NOMO-1 treated with dmso at 0.1 percent for 144 hours (cell line): Measurements from ENCODE around the gene TCEA2.

ENCODE experiments used
- DNase-seq: peaks from one replicate; lab custom pipeline; 2025; ENCODE audit not compliant: unreplicated experiment; lab: John Stamatoyannopoulos, UW

Gene TCEA2

GRCh38 chr20:64048402-64049044, 14.5 kb upstream of the TCEA2 start:
- no peak for DNase-seq

GRCh38 chr20:64049060-64049877, 13.7 kb upstream of the TCEA2 start, which contains the start of gene SOX18:
SOX18 (minus strand) TSS chr20:64049639; CDS start chr20:64049516, 123 bp downstream.
- no peak for DNase-seq

- DNase-seq, result no peak
These were observed 13.1 kb upstream of the TCEA2 start for GRCh38 chr20:64049878-64050260.

GRCh38 chr20:64050261-64051032, 12.6 kb upstream of the TCEA2 start:
- DNase-seq, result no peak

DNA sequence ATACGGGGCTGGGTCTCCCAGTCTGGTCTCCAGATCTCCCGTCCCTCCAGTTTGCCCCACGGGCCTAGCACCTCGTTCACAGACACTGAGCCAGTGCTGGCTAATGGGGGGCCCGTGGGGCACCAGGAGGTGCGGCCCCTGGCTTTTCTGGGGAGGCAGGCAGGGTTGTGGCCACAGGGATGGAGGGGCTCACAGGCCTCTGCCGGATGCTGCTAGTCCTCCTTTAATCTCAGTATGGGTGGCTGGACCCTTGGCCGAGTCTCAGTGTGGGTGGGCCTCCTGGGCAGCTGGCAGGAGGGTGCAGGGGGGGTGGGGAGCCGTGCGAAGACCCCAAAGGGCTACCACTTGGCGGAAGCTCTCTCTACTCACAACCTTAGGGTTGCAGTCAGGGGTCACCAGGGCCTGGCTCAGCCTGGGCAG, 12.0 kb upstream of the TCEA2 start:
- no peak for DNase-seq

GRCh38 chr20:64051561-64052325, 11.3 kb upstream of the TCEA2 start:
- no peak for DNase-seq

DNA sequence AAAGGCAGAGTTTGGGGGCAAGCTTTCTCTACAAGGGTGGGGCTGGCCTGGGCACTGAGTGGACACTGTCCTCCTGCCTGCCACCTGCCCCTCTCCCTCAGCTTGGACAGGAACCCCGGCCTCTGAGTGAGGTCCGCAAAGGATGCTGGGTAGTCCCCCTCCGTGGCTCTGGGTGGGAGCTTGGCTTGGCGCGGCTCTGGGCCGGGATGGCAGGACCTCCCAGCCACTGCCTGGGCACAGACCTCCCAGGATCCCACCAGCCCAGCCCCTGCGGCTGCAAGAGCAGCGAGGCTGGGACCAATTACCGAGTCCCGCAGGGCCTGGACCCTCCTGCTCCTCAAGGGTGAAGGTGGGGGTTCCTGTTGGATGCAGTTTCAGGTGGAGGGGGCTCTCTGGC, 10.7 kb upstream of the TCEA2 start:
- no peak for DNase-seq

DNA sequence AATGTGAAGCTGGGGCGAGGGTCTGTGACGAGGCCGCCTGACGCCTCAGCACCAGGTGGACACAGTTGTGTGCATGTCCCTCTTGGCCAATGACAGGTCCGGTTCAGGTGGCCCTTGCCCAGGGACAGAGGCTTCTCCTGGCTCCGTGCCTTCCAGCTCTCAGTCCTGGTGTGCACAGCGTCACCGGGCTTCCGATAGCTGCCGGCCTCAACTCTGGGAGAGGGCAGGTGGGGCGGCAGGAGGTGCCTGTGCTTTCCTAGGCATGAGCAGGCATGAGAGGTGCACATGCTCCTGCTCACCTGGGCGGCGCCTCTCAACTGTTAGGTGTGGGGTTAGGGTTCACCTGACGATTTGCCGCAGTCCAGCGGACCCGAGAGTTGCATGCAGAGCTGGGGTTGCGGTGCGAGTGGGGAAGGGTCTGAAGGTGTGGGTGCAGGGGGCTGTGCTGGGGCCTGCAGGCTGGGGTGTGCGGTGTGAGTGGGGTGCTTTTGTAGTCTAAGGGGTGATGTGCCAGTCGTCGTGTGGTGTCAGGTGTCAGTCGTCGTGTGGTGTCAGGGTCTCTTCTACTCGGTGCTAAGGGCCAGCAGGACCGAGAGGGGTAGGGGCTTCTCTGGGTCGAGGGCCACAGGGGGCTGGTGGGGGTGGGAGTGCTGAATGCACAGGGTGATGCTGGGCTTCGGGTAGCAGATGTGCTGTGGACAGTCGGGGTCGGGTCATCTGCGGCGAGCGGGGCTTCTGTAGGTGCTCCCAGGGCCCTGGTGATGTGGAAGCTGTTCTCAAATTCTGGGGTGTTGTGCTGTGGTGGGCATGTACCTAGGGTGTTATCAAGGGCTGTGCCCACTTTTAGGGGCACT, 9.8 kb upstream of the TCEA2 start:
- no peak for DNase-seq

DNA sequence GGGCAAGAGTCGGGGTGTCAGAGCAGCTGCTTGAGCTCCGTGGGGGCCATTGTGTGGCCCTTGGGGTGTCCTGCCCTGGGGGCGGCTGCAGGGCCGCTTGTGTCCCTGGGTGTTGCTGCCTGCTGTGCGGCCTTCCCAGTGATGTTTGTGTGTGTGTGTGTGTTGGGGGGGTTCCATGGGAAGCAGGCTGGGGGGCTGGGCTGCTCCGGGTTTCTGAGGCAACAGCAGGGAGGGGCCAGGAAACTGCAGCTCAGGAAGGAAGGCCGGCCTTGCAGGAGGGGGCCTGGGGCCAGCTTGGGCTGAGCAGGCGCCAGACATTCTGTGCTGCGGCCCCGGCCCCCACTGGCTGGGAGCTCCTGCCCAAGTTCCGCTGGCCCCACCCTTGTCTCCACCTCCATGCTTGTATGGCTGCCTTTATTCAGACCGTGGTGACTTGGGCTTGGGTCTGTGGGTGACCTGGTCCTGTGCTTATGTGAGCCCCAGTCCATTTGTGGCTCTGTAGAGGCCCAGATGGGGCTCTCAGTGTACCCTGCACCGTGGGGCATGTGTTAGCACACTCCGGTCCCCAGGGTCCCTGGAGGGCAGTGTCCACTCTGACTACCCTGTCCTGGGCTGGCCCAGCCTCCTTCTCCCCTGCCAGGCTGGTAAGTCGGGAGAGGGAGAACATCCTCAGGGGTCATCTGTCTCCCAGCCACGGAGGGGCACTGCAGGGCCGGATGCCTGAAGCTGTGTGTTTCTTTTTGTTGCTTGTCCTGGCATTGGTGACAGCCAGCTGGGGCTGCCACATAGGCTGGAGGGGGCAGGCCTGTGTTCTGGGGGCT, 8.9 kb upstream of the TCEA2 start:
- DNase-seq, result no peak

DNA sequence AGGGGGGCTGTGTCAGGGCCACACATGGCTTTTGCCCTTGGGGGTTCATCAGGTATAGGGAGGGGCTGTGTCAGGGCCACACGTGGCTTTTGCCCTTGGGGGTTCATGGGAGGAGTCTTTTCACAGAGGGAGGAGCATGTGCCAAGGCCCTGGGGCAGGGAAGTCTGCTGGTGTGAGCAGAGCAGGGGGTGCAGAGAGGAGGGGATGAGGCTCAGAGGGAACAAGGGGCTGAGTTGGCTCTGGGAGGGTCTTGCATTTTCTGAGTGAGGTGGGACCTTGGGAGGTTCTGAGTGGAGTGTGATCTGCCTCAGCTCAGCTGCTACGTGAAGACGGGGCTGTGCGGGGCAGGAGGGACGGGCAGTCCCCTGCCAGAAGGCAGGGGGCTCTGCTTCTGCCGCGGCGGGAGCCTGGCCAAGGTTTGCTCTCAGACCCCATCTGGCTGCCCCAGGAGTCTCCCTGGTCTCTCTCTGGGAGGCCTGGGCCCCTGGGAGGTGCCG, 7.6 kb upstream of the TCEA2 start:
- DNase-seq, result no peak

- no peak for DNase-seq
These were observed 6.9 kb upstream of the TCEA2 start for GRCh38 chr20:64055893-64056638.

DNA sequence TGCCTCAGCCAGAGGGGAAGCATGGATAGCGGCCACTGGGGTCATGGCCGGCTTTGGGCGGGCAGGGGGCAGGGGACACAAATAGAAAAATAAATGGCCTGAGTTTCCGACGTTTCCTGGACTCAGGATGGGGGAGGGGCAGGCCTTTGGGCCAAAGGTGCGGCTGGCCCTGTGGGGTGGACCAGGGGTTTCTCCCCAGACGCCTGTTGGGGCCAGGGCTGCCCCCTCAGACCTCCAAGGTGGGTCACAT, 6.4 kb upstream of the TCEA2 start:
- no peak for DNase-seq

GRCh38 chr20:64056889-64057627, 5.9 kb upstream of the TCEA2 start:
- DNase-seq, result no peak

DNA sequence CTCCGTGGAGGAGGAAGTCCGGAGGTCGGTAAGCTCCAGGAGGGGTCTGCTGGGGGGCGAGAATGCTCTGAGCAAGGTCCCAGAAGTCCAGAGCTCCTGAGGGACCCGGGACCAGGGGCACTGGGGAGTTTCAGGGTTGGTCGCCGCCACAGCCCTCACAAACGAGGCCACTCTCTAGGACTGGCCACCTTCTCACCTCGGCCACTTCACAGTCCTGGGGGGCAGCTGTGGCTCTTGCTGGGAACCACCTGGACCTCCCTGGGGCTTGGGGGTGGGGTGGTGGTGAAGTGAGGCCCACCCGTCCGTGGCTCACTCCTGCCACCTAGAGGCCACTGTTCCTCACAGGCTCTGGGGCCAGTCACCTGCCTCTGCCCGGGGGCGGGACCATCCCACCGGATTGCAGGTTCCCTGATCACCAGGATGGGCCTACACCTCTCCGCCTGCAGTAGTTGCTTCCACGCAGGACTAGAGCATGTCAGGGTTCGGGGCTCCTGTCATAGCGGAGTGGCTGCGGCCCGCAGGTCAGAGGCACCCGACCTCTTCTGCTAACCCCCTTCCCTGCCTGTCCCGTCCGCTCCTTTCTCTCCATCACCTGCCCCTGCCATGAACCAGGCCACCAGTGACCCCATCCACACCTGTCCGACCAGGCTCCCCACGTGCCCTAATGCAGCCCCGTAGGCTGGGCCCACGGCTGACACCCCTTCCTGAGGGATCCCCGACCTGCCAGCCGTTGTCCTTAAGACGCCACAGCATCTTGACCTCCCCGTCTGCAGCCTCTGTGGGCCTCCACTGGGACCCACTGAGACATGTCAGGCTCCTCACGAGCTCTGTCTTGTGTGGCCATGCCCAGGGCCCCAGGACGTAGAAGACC, 5.1 kb upstream of the TCEA2 start:
- DNase-seq, result peak; percentile 48

- no peak for DNase-seq
These were observed 4.5 kb upstream of the TCEA2 start for GRCh38 chr20:64058536-64058935.

GRCh38 chr20:64062276-64062595, 762 bp upstream of the TCEA2 start:
- no peak for DNase-seq
